Small intestine (tissue), 7 donors: ENCODE data around the gene PDE8B. TPM values are rescaled to one million over a fixed set of nuclear protein-coding genes. Genes with fewer than 3 reads are reported as not detected.
A peak's percentile ranks its signal among the peaks of the same experiment; 100 is the strongest.

Source experiments
- DNase-seq, 2 donors: peaks; one replicate each; pipeline versions ENCODE4 v3.0.0 to v3.0.0-alpha.2; 2013
- FAIRE-seq: peaks from 2 replicates; lab custom pipeline; 2012; peaks lifted over from hg19 to GRCh38; lab: Jason Lieb, UNC
- H3K27ac ChIP-seq, 3 donors: one replicate each; pipeline ENCODE4 v1.5.1; 2013; ENCODE audit warnings: low read length in 2 of 3, mild to moderate bottlenecking in 2 of 3, control low read depth in 1 of 3, inconsistent platforms in 1 of 3, low read depth in 1 of 3, moderate library complexity in 1 of 3
- H3K27me3 ChIP-seq, 3 donors: one replicate each; pipeline ENCODE4 v1.6.1; 2013; ENCODE audit warnings: low read length in 3 of 3, inconsistent platforms in 1 of 3; ENCODE audit not compliant: control insufficient read depth in 3 of 3, insufficient read depth in 3 of 3
- H3K36me3 ChIP-seq, 3 donors: one replicate each; pipeline ENCODE4 v1.6.1; 2013; ENCODE audit warnings: low read length in 3 of 3, inconsistent platforms in 1 of 3, low read depth in 1 of 3, mild to moderate bottlenecking in 1 of 3, moderate library complexity in 1 of 3; ENCODE audit not compliant: control insufficient read depth in 3 of 3, insufficient read depth in 2 of 3
- H3K4me1 ChIP-seq, 3 donors: one replicate each; pipeline ENCODE4 v1.6.1; 2013; ENCODE audit warnings: low read length in 2 of 3, inconsistent platforms in 1 of 3, low read depth in 1 of 3, mild to moderate bottlenecking in 1 of 3, moderate library complexity in 1 of 3; ENCODE audit not compliant: control insufficient read depth in 3 of 3, insufficient read depth in 2 of 3
- H3K4me3 ChIP-seq, 3 donors: one replicate each; pipeline ENCODE4 v1.5.1; 2013; ENCODE audit warnings: low read length in 3 of 3, control low read depth in 1 of 3, inconsistent platforms in 1 of 3, low read depth in 1 of 3, mild to moderate bottlenecking in 1 of 3, moderate library complexity in 1 of 3
- H3K9me3 ChIP-seq, 2 donors: one replicate each; pipeline ENCODE4 v1.6.1; 2013; ENCODE audit warnings: low read depth in 1 of 2, low read length in 1 of 2; ENCODE audit not compliant: control insufficient read depth in 2 of 2, insufficient read depth in 1 of 2
- WGBS, 3 donors: extraction: QIAGEN DNeasy Blood & Tissue Kit; methylation state at CpG; one replicate each; pipeline ENCODE4 v1.1.7; 2013; 5-methylcytosine and 5-hydroxymethylcytosine counted together
- polyA plus RNA-seq, 4 donors: library from polyadenylated mRNA; stranded (reverse) in 3 of 4; unstranded in 1 of 4; fragments of 200-250 nt in 3 of 4; fragments of 120-200 nt in 1 of 4; gene quantifications; one replicate each; pipeline versions ENCODE4 v1.2.1 to v1.2.3, GENCODE V29; 2013
- donor health status: healthy with polysubstance abuse.
- donor health status: control.
- donor health status: control.
- donor health status: Bipolar disorder and iron deficiency.
- donor health status: healthy.

The PDE8B gene
- polyA plus RNA-seq, 4 donors = 0.22 to 1.5 (median 0.99) TPM

DNA sequence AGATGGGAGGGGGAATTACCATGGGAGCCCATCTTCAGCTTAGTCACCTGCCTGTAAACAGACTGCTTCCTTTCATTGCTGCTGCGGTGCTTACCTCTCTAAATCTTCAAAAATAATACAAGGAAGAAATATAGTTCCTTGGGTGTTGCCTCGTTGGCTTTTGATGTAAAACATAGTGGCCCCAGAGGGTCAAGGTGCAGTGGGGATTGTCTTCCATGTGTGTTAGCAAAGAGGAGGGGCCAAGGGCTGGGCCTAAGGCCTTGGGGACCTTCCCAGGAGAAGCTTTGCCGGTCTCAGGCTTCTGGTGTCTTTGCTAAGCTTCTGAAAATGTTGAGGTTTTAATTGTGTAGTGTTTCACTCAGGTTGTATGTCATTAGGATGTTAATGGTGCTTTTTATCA lies 90.0 kb downstream of the PDE8B start:
- FAIRE-seq = no peak
- Histone ChIP-seq H3K9me3 (no peaks in the 10 kb centered on the region), H3K4me1 (peaks cover 0 to 3% (median 0%) of the 10 kb centered on the region in 3 donors), H3K27ac (no peak overlapping the region), H3K4me3 (no peak overlapping the region), H3K27me3 (no peaks in the 10 kb centered on the region), H3K36me3 (no peaks in the 10 kb centered on the region)
- 16 to 59% (median 31%) methylated on average over 3 of the region's 3 CpGs for WGBS, 3 donors
- peak; percentile 50 to 62 for DNase-seq

GRCh38 chr5:77301447-77301883 lies 91.0 kb downstream of the PDE8B start:
- peaks cover 0 to 3% (median 0%) of the 10 kb centered on the region in 3 donors for H3K4me1 ChIP-seq
- 51 to 67% (median 64%) methylated on average over 4 of the region's 4 CpGs for WGBS, 3 donors
- no peaks in the 10 kb centered on the region for H3K9me3 ChIP-seq
- no peak overlapping the region for H3K27ac ChIP-seq
- no peaks in the 10 kb centered on the region for H3K27me3 ChIP-seq
- no peak for FAIRE-seq
- no peaks in the 10 kb centered on the region for H3K36me3 ChIP-seq
- H3K4me3 ChIP-seq = no peak overlapping the region
- no peak for DNase-seq

- DNase-seq = no peak
- no peak for FAIRE-seq
- Histone ChIP-seq H3K9me3 (no peaks in the 10 kb centered on the region), H3K27me3 (no peaks in the 10 kb centered on the region), H3K4me3 (no peak overlapping the region), H3K27ac (no peak overlapping the region), H3K4me1 (peaks cover 0 to 3% (median 0%) of the 10 kb centered on the region in 3 donors), H3K36me3 (no peaks in the 10 kb centered on the region)
- 67 to 85% (median 70%) methylated on average over 5 of the region's 5 CpGs for WGBS, 3 donors
These were observed 91.8 kb downstream of the PDE8B start for GRCh38 chr5:77302247-77302646.

- no peak for FAIRE-seq
- WGBS, 3 donors = 74 to 90% (median 89%) methylated on average over 3 of the region's 3 CpGs
- no peaks in the 10 kb centered on the region for H3K36me3 ChIP-seq
These were observed 92.2 kb downstream of the PDE8B start for GRCh38 chr5:77302653-77303052.

DNA sequence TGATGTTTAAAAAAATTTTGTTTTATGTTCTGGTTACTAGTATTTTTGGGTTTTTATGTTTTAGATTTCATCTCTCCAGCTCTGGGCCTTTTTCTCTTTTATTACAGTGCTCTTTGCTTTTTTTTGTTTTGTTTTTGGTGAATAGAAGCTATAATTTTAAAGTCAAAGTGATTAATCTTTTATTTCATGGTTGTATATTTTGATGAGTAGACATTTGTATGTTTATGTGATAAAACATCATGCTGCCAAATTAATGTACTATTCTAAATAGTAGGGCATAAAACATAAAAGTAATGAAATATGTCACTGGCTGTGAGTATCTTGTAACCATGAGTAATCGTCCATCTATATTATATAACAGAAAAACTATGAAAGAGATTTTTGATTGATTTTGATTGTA lies 93.9 kb downstream of the PDE8B start:
- Histone ChIP-seq H3K27me3 (no peaks in the 10 kb centered on the region), H3K9me3 (no peaks in the 10 kb centered on the region), H3K4me1 (peaks cover 0 to 7% (median 0%) of the 10 kb centered on the region in 3 donors), H3K4me3 (no peak overlapping the region), H3K27ac (no peak overlapping the region), H3K36me3 (no peaks in the 10 kb centered on the region)
- FAIRE-seq (no peak), DNase-seq (no peak)
- 84 to 89% (median 86%) methylated on average over 1 of the region's 1 CpG for WGBS, 3 donors

More at GRCh38 chr5:77302653-77303052, 92.2 kb downstream of the PDE8B start:
- Histone ChIP-seq H3K4me1 (peaks cover 0 to 5% (median 0%) of the 10 kb centered on the region in 3 donors), H3K4me3 (no peak overlapping the region), H3K9me3 (no peaks in the 10 kb centered on the region), H3K27me3 (no peaks in the 10 kb centered on the region), H3K27ac (no peak overlapping the region)
- no peak for DNase-seq

GRCh38 chr5:77305222-77305846 lies 94.9 kb downstream of the PDE8B start:
- H3K27me3 ChIP-seq = no peaks in the 10 kb centered on the region
- H3K27ac ChIP-seq = no peak overlapping the region
- no peak overlapping the region for H3K4me3 ChIP-seq
- no peak for DNase-seq
- no peaks in the 10 kb centered on the region for H3K9me3 ChIP-seq
- H3K4me1 ChIP-seq = peaks cover 0 to 4% (median 0%) of the 10 kb centered on the region in 3 donors
- no peaks in the 10 kb centered on the region for H3K36me3 ChIP-seq
- WGBS, 3 donors = 84 to 100% (median 88%) methylated on average over 2 of the region's 2 CpGs
- FAIRE-seq = no peak

DNA sequence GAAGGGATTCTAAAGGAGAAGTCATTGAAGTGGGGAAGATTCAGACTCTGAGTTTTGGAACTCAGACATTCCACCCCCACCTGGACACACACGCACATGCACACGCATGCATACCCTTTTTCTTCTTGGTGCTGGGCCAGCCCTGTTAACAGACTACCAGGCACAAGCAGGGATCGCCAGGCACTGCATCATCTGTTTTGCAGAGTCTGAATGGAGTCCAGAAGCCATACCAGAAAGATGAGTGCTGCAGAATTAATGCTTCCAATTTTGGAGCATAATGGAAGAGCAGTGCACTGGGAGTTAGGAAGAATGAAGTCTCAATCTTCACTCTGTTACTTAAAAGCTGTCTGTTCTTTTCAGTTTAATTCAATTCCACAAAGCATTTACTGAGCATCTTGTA lies 95.5 kb downstream of the PDE8B start:
- no peaks in the 10 kb centered on the region for H3K36me3 ChIP-seq
- FAIRE-seq (no peak), DNase-seq (no peak)
- no peaks in the 10 kb centered on the region for H3K9me3 ChIP-seq
- WGBS, 3 donors = 80 to 95% (median 91%) methylated on average over 3 of the region's 3 CpGs
- no peak overlapping the region for H3K27ac ChIP-seq
- H3K4me3 ChIP-seq = no peak overlapping the region
- no peaks in the 10 kb centered on the region for H3K27me3 ChIP-seq
- peaks cover 0 to 4% (median 0%) of the 10 kb centered on the region in 3 donors for H3K4me1 ChIP-seq

GRCh38 chr5:77306531-77306930 lies 96.1 kb downstream of the PDE8B start:
- Histone ChIP-seq H3K27me3 (no peaks in the 10 kb centered on the region), H3K36me3 (no peaks in the 10 kb centered on the region), H3K27ac (no peak overlapping the region), H3K4me1 (peaks cover 0 to 4% (median 0%) of the 10 kb centered on the region in 3 donors), H3K9me3 (no peaks in the 10 kb centered on the region), H3K4me3 (no peak overlapping the region)
- no peak for FAIRE-seq
- WGBS, 3 donors = 61 to 68% (median 65%) methylated on average over 6 of the region's 6 CpGs
- no peak for DNase-seq
